ENCODE data around the gene GAGE1.

The GAGE1 gene

DNA sequence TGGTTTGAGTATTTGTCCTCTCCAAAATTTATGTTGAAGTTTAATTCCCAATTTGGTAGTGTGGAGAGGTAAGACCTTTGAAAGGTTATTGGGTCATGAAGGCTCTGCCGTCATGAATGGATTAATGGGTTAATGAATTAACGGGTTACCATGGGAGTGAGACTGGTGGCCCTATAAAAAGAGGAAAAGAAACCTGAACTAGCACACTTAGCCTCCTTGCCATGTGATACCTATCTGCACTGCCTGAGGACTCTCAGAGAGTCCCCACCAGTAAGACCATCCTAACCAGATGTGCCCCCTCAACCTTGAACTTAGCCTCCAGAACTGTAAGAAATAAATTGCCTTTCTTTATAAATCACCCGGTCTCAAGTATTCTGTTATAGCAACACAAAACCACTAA, 57.7 kb downstream of the GAGE1 start:
- H3K9me3 Mint-ChIP-seq = no peaks in the 10 kb centered on the region
- H3K27ac Mint-ChIP-seq = no peak overlapping the region
- H3K4me3 Mint-ChIP-seq = no peak overlapping the region
- CTCF ChIA-PET = no interaction called here
- no peaks in the 10 kb centered on the region for H3K36me3 Mint-ChIP-seq
- H3K27me3 Mint-ChIP-seq = no peaks in the 10 kb centered on the region
- no peak for DNase-seq
- no peaks in the 10 kb centered on the region for H3K4me1 Mint-ChIP-seq

All from activated naive CD4-positive, alpha-beta T cell treated with anti-CD3 and anti-CD28 coated beads, Interleukin-2, amount 10 ng/mL, durations not matched to agents 7 days and 5 days (primary cell).